GM12892 (cell line): ENCODE data around the gene ADPRH.

Experiments
- POLR2A ChIP-seq: IDR thresholded peaks from 2 replicates; pipeline ENCODE4 v1.6.1; 2011; ENCODE audit warnings: low read depth, low read length, control low read depth
- POLR2AphosphoS5 ChIP-seq: IDR thresholded peaks from 2 replicates; pipeline ENCODE4 v1.6.1; 2011; ENCODE audit warnings: low read depth, low read length, control low read depth
- TAF1 ChIP-seq: IDR thresholded peaks from 2 replicates; pipeline ENCODE4 v1.6.1; 2011; ENCODE audit warnings: low read depth, mild to moderate bottlenecking, control low read depth, low read length, borderline replicate concordance

DNA sequence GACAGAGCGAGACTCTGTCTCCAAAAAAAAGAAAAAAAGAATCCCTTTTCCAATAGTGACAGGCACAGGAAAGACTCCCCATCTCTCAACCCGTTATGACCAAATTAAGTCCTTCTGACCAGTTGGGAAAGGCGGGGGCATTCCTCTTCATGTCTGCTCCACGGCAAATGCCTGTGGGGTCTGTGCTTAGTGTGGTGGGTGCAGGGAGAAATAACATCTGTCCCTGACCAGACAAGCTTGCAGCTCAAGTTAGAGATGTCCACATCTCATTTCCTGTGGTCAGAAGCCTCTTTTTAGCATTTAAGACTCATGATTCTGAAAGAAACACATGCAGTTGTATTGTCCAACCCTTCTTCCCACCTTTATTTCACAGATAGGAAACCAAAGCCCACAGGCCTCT is 34.6 kb downstream of the ADPRH start:
- no peak for TF ChIP-seq TAF1
- TF ChIP-seq POLR2AphosphoS5: no peak
- TF ChIP-seq POLR2A: no peak
